ENCODE measurements around the gene RFX8.

DNA sequence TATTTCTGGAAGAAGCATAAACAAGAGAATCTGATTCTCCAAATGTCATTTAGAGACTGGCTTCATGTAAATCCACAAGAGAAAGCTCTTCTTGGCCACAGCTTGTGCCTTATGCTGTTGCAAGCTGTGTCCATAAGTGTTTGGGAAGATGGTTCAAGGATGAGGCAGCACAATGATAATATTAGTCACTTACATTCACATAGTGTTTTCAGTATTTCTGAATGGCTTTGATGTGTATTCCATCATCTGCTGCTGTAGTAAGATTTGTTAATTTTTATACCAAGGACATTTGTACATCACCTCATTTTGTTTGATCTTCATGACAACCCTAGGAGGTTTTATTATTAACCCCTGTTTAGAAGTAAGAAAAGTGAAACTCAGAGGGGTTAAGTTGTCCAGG is 117.5 kb downstream of the RFX8 start:
- TF ChIP-seq, protein P1, sequence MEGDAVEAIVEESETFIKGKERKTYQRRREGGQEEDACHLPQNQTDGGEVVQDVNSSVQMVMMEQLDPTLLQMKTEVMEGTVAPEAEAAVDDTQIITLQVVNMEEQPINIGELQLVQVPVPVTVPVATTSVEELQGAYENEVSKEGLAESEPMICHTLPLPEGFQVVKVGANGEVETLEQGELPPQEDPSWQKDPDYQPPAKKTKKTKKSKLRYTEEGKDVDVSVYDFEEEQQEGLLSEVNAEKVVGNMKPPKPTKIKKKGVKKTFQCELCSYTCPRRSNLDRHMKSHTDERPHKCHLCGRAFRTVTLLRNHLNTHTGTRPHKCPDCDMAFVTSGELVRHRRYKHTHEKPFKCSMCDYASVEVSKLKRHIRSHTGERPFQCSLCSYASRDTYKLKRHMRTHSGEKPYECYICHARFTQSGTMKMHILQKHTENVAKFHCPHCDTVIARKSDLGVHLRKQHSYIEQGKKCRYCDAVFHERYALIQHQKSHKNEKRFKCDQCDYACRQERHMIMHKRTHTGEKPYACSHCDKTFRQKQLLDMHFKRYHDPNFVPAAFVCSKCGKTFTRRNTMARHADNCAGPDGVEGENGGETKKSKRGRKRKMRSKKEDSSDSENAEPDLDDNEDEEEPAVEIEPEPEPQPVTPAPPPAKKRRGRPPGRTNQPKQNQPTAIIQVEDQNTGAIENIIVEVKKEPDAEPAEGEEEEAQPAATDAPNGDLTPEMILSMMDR (conservative IDR thresholded peaks at IDR 0.05; ENCODE audit: low read depth, low read length): no peak
- TF ChIP-seq EZH2 (IDR thresholded peaks at IDR 0.05; ENCODE audit: low read length, unreplicated experiment): no peak
- no peak for TF ChIP-seq EZH2phosphoT487 (IDR thresholded peaks at IDR 0.05; ENCODE audit: borderline replicate concordance, low read length)

Measured in PC-3 (cell line).